ENCODE results near the gene ZBTB20. TPM values are rescaled to one million over a fixed set of nuclear protein-coding genes. Genes with fewer than 3 reads are reported as not detected.

Gene ZBTB20
- total and polyA plus RNA-seq, 2 experiments from 2014 or later, result 15.7 to 37.3 TPM

DNA sequence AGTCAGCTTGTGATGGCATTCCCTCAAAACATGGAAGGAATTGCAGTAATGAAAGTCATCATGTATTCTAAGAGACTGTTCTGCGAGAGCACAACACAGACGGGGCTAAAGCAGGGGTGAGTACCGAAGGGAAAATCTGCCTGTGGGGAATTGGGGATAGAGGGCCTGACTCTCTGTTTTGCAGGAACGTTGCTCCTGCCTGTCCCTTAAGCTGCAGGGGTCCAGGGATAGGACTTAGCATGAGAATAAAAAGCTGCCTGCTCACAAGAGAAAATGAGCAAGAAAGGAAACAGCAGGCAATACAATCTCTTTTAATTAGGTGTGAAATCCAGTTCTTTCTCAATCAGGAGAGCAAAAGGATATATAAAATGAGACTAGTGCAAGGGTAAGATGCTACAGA is 791.0 kb downstream of the ZBTB20 start:
- no peaks in the 10 kb centered on the region for H3K36me3 ChIP-seq
- DNase-seq (ENCODE audit: low read depth in 1 of 2, low spot score in 1 of 2), result no peak
- no peak overlapping the region for H3K27ac ChIP-seq
- no peak overlapping the region for H3K4me3 ChIP-seq
- TF ChIP-seq, protein P1, sequence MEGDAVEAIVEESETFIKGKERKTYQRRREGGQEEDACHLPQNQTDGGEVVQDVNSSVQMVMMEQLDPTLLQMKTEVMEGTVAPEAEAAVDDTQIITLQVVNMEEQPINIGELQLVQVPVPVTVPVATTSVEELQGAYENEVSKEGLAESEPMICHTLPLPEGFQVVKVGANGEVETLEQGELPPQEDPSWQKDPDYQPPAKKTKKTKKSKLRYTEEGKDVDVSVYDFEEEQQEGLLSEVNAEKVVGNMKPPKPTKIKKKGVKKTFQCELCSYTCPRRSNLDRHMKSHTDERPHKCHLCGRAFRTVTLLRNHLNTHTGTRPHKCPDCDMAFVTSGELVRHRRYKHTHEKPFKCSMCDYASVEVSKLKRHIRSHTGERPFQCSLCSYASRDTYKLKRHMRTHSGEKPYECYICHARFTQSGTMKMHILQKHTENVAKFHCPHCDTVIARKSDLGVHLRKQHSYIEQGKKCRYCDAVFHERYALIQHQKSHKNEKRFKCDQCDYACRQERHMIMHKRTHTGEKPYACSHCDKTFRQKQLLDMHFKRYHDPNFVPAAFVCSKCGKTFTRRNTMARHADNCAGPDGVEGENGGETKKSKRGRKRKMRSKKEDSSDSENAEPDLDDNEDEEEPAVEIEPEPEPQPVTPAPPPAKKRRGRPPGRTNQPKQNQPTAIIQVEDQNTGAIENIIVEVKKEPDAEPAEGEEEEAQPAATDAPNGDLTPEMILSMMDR (IDR thresholded peaks at IDR 0.05; ENCODE audit: low read depth, low read length), result no peak
- H3K4me1 ChIP-seq (ENCODE audit: low read depth), result no peaks in the 10 kb centered on the region
- H3K27me3 ChIP-seq, result no peaks in the 10 kb centered on the region
- H3K9me3 ChIP-seq (ENCODE audit: low read depth), result no peaks in the 10 kb centered on the region

- Histone ChIP-seq H3K4me3 (no peak overlapping the region), H3K9me3 (ENCODE audit: low read depth) (no peaks in the 10 kb centered on the region), H3K36me3 (no peaks in the 10 kb centered on the region), H3K4me1 (ENCODE audit: low read depth) (no peaks in the 10 kb centered on the region), H3K27me3 (no peaks in the 10 kb centered on the region), H3K27ac (no peak overlapping the region)
- DNase-seq (ENCODE audit: low read depth in 1 of 2, low spot score in 1 of 2), result no peak
- TF ChIP-seq, protein P1 (IDR thresholded peaks at IDR 0.05; ENCODE audit: low read depth, low read length), result no peak
Measured at GRCh38 chr3:114355653-114356052, 791.4 kb downstream of the ZBTB20 start.

- Histone ChIP-seq H3K9me3 (ENCODE audit: low read depth) (no peaks in the 10 kb centered on the region), H3K27me3 (no peaks in the 10 kb centered on the region), H3K36me3 (peaks cover 11% of the 10 kb centered on the region), H3K4me3 (no peak overlapping the region), H3K4me1 (ENCODE audit: low read depth) (no peaks in the 10 kb centered on the region), H3K27ac (no peak overlapping the region)
- no peak for DNase-seq (ENCODE audit: low read depth in 1 of 2, low spot score in 1 of 2)
- TF ChIP-seq, protein P1 (IDR thresholded peaks at IDR 0.05; ENCODE audit: low read depth, low read length), result no peak
Measured at GRCh38 chr3:114351822-114352145, 795.3 kb downstream of the ZBTB20 start.

DNA sequence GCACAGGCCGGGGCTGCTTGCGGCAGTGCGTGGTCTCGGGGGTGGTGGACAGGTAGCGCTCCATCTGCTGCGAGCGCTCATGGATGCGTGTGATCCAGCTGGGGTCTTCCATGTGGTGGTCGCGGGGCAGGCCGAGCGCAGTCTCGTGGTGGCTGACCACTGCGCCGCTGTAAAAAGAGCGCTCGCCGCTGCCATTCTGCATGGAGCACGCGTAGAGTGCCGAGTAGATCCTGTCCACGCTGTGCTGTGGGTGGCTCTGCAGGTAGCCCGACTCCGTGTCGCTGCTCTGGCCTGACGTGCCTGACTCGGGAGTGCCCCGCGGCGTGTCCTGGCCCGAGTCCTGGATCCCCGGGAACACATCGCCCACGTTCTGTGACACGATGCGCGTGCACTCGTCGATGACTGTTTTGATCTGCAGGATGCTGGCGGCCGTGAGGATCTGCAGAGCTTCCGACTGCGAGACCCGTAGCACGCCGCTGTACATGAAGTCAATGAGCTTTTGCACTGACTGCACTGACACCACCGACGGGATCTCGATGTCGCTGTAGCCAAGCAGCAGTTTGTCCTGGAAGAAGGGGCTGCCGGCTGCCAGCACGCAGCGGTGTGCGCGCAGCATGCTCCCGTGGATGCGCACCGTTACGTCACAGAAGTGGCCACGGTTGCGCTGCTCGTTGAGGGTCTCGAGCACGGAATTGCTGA is 795.8 kb downstream of the ZBTB20 start:
- H3K4me3 ChIP-seq, result no peak overlapping the region
- H3K4me1 ChIP-seq (ENCODE audit: low read depth), result no peaks in the 10 kb centered on the region
- H3K36me3 ChIP-seq, result peaks cover 11% of the 10 kb centered on the region
- no peaks in the 10 kb centered on the region for H3K27me3 ChIP-seq
- TF ChIP-seq, protein P1 (IDR thresholded peaks at IDR 0.05; ENCODE audit: low read depth, low read length), result no peak
- H3K27ac ChIP-seq, result no peak overlapping the region
- no peak for DNase-seq (ENCODE audit: low read depth in 1 of 2, low spot score in 1 of 2)
- no peaks in the 10 kb centered on the region for H3K9me3 ChIP-seq (ENCODE audit: low read depth)

DNA sequence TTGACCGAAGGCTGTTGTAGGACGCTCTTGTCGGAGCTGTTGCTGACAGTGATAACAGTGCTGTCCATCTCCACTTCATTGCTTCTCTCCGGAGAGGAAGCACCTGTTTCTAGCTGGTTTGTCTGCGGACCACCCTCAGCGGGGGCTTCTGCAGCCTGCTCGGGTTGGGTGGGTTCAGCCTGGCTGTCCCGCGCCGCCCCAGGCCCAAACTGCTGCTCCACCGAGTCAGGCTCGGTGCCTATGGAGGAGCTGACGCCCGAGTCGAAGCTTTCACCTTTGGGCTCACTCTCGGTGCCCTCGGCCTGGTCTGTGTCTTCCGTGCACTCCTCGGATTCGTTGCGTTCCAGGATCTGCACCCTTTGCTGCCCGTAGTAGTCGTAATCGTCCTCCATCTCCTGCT is 796.4 kb downstream of the ZBTB20 start:
- Histone ChIP-seq H3K9me3 (ENCODE audit: low read depth) (no peaks in the 10 kb centered on the region), H3K4me1 (ENCODE audit: low read depth) (no peaks in the 10 kb centered on the region), H3K4me3 (no peak overlapping the region), H3K27ac (no peak overlapping the region), H3K36me3 (peaks cover 11% of the 10 kb centered on the region), H3K27me3 (no peaks in the 10 kb centered on the region)
- no peak for DNase-seq (ENCODE audit: low read depth in 1 of 2, low spot score in 1 of 2)
- TF ChIP-seq, protein P1 (IDR thresholded peaks at IDR 0.05; ENCODE audit: low read depth, low read length), result no peak
